ENCODE results near the gene KIF2C. TPM values are rescaled to one million over a fixed set of nuclear protein-coding genes. Genes with fewer than 3 reads are reported as not detected.
A peak's percentile ranks its signal among the peaks of the same experiment; 100 is the strongest.

The KIF2C gene
- total RNA-seq, 2 experiments from 2014 or later, result 140 to 159 TPM

DNA sequence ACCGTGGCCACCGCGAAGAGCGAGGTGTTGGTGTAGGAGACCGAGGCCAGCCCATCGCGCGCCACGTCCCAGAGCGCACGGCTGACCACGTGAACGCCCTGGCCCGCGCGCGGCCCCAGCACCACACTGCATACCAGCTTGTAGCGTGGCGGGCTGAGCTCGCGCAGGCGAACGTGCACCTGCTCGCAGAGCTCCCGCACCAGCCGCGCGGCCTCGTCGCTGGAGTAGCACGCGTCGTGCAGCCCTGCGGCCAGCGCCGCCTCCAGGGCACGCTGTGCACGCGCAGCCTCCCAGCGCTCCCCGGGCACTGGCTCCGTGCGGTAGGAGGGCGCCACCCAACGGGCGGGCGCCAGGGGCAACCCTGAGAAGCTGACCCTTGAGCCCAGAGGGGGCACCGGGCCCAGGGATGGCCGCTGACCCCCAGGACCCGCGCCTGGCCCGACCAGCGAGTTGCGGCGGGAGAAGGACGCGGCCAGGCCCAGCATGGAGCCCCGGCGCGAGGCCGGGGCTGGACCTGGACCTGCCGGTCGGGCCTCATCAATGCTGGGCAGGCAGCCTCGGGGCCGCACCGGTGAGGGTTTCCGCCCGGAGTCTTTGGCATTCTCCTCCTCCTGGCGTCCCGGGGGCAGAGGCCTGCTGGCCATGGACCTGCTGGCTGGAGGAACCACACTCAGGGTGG, 66.5 kb downstream of the KIF2C start:
- no peak for TF ChIP-seq EZH2phosphoT487 (IDR thresholded peaks at IDR 0.05; ENCODE audit: borderline replicate concordance, low read depth, low read length)
- TF ChIP-seq CTCF (conservative IDR thresholded peaks at IDR 0.05; ENCODE audit: low read length), result no peak
- no peak overlapping the region for H3K27ac ChIP-seq (ENCODE audit: low read depth, low read length, poor library complexity, severe bottlenecking)
- no peak overlapping the region for H3K4me3 ChIP-seq (ENCODE audit: low read depth, low read length, poor library complexity, severe bottlenecking)
- H4K20me1 ChIP-seq (ENCODE audit: insufficient read depth, low read length), result no peaks in the 10 kb centered on the region
- ChIA-PET POLR2A (interaction anchor here (0.5 to 0.6 kb wide), 2 partner anchors 28 to 497 kb away, joined by 3 to 4 read pairs; no protein-coding TSS in a partner anchor), CTCF (ENCODE audit: unreplicated experiment) (no interaction called here)
- peaks cover 57% of the 10 kb centered on the region for H3K4me1 ChIP-seq (ENCODE audit: insufficient read depth, low read length, poor library complexity, severe bottlenecking)
- H3K9me2 ChIP-seq (ENCODE audit: insufficient read depth, low read length), result no peaks in the 10 kb centered on the region
- no peaks in the 10 kb centered on the region for H3K79me2 ChIP-seq (ENCODE audit: insufficient read depth, low read depth, low read length)
- no TSS peak for BruUV-seq (replicated peaks)
- no peak for DNase-seq (ENCODE audit: low spot score)
- peaks cover 15% of the 10 kb centered on the region for H3K36me3 ChIP-seq (ENCODE audit: insufficient read depth, low read length)
- no peaks in the 10 kb centered on the region for H3K9me3 ChIP-seq (ENCODE audit: low read length)
- intact Hi-C loops (cut with micrococcal nuclease; ENCODE audit: unreplicated experiment), result no loop called here
- no peak overlapping the region for H3K4me2 ChIP-seq (ENCODE audit: low read length)
- H2AFZ ChIP-seq (ENCODE audit: low read length), result no peak overlapping the region

GRCh38 chr1:44806704-44807363, 67.2 kb downstream of the KIF2C start, which contains the start of gene DYNLT4:
Gene DYNLT4, minus strand, starts transcription at chr1:44807351. Its CDS starts 683 bp downstream, at chr1:44806668.
- peak within 1 kb of the TSS; percentile 11; the same call in 1 of the 2 replicates for H2AFZ ChIP-seq (ENCODE audit: low read length)
- H3K4me3 ChIP-seq (ENCODE audit: low read depth, low read length, poor library complexity, severe bottlenecking), result no peak within 1 kb of the TSS
- no peaks in the 10 kb centered on the region for H3K9me2 ChIP-seq (ENCODE audit: insufficient read depth, low read length)
- peaks cover 15% of the 10 kb centered on the region for H3K36me3 ChIP-seq (ENCODE audit: insufficient read depth, low read length)
- no peaks in the 10 kb centered on the region for H3K79me2 ChIP-seq (ENCODE audit: insufficient read depth, low read depth, low read length)
- DNase-seq (ENCODE audit: low spot score), result no peak
- intact Hi-C loops (cut with micrococcal nuclease; ENCODE audit: unreplicated experiment), result no loop called here
- no peaks in the 10 kb centered on the region for H3K9me3 ChIP-seq (ENCODE audit: low read length)
- ChIA-PET CTCF (ENCODE audit: unreplicated experiment) (no interaction called here), POLR2A (no interaction called here)
- no peak for TF ChIP-seq CTCF (conservative IDR thresholded peaks at IDR 0.05; ENCODE audit: low read length)
- no peak for TF ChIP-seq EZH2phosphoT487 (IDR thresholded peaks at IDR 0.05; ENCODE audit: borderline replicate concordance, low read depth, low read length)
- BruUV-seq (replicated peaks), result no TSS peak
- H4K20me1 ChIP-seq (ENCODE audit: insufficient read depth, low read length), result no peaks in the 10 kb centered on the region
- H3K4me2 ChIP-seq (ENCODE audit: low read length), result peak within 1 kb of the TSS; percentile 57
- peaks cover 51% of the 10 kb centered on the region for H3K4me1 ChIP-seq (ENCODE audit: insufficient read depth, low read length, poor library complexity, severe bottlenecking)
- peak within 1 kb of the TSS; percentile 74 for H3K27ac ChIP-seq (ENCODE audit: low read depth, low read length, poor library complexity, severe bottlenecking)

All from OCI-LY7 (cell line).